RKO (cell line): Measurements from ENCODE around the gene PCIF1.
A peak's percentile ranks its signal among the peaks of the same experiment; 100 is the strongest.
"Not testable (repeated sequence)": the region's sequence is repeated elsewhere in the genome, so short reads cannot be mapped to it uniquely, and the experiment has no call there.

ENCODE experiments used
- DNase-seq: peaks from one replicate; pipeline ENCODE4 v3.0.0-alpha.2; 2016; ENCODE audit warnings: low spot score

The PCIF1 gene

DNA sequence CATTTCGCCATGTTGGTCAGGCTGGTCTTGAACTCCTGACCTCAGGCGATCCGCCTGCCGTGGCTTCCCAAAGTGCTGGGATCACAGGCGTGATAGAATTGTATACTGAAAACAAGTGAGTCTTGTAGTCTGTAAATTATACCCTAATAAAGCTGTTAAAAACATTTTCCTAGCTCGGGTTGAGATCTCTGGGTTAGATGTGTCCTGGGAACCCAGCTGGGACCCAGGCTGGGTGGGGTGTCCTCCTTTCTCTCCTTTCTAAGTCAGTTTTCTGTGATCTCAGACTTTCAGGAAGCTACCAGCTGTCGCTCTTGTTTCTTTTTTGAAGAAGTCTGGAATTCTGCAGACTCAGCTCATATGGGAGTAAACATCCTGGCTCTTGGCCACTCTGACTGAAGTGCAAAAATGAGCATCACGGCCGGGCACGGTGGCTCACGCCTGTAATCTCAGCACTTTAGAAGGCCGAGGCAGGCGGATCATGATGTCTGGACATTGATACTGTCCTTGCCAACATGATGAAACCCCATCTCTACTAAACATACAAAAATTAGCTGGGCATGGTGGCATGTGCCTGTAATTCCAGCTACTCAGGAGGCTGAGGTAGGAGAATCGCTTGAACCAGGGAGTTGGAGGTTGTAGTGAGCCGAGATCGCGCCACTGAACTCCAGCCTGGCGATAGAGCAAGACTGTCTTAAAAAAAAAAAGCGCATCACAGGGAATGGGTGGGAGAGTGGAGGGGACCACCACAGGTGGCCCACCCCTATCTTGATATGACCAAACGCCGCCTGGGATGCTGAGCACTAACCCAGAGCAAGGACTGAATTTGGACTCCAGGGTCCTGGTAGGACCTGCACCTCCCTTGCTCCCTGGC lies 9.9 kb upstream of the PCIF1 start:
- no peak for DNase-seq

DNA sequence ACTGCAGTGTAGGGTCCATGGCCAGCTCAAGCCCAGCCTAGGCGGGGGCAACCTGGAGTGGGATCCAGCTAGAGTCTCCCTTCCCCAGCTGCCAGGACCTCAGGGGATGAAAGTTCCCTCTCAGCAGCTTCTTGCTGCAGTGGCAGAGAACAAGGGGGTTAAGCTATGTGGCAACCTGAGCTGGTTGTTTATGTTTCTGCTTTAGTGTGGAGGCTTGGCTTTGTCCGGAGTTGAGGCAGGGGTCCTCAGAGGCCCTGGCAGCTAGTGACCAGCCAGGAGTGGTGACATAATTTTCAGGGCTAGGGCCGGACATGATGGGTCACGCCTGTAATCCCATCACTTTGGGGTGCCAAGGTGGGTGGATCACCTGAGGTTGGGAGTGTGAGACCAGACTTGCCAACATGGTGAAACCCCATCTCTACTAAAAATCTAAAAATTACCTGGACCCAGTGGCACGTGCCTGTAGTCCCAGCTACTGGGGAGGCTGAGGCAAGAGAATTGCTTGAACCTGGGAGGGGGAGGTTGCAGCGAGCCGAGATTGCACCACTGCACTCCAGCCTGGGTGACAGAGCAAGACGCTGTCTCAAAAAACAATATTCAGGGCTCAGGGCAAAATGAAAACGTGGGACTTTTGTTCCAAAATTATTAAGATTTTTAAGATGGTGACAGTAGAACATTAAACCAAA lies 8.5 kb upstream of the PCIF1 start:
- no peak for DNase-seq

DNA sequence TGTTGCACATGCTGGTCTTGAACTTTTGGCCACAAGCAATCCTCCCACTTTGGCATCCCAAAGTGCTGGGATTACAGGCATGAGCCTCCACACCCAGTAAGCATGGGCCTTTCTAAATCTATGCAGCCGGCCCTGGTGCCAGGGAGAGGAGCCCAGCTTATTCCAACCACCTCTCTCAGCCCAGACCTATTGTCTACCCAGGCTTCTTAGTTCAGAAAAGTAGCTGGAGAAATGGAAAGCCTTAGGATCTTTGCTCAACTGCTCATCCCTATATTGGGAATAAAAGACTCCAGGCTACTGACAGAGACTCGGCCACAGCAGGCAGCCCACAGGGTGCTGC lies 7.8 kb upstream of the PCIF1 start:
- no peak for DNase-seq

DNA sequence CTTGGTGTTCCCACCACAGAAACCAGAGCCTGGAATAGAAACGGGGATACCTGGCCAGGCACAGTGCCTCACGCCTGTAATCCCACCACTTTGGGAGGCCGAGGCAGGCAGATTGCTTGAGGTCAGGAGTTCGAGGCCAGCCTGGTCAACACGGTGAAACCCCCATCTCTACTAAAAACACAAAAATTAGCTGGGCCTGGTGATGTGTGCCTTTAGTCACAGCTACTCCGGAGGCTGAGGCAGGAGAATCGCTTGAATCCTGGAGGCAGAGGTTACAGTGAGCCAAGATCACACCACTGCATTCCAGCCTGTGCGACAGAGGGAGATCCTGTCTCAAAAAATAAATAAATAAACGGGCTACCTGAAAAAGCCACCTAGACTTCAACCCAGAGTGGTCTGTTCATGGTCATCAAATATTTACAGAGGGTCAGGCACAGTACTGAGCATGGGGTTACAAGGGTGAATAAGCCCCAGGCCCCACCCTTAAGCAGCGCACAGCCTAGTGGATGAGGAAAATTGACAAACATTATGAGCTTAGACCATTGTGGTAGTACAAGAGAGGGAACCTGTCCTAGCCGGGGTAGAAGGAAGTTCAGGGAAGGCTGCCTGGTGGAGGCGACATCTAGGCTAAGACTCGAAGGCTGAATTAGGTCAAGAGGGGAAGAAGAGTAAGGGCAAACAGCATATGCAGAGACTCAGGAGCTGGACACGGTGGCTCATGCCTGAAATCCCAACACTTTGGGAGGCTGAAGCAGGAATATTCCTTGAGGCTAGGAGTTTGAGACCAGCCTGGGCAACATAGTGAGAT lies 7.2 kb upstream of the PCIF1 start:
- DNase-seq: no peak

DNA sequence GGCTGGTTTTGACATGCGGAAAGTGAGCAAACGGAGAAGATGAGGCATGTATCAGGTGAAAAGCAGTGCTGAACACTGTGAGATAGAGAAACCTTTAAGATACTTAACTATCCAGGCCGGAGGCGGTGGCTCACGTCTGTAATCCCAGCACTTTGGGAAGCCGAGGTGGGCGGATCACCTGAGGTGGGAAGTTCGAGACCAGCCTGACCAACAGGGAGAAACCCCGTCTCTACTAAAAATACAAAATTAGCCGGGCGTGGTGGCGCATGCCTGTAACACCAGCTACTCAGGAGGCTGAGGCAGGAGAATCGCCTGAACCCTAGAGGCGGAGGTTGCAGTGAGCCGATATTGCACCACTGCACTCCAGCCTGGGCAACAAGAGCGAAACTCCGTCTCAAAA lies 2.8 kb upstream of the PCIF1 start:
- DNase-seq: not testable (repeated sequence)

DNA sequence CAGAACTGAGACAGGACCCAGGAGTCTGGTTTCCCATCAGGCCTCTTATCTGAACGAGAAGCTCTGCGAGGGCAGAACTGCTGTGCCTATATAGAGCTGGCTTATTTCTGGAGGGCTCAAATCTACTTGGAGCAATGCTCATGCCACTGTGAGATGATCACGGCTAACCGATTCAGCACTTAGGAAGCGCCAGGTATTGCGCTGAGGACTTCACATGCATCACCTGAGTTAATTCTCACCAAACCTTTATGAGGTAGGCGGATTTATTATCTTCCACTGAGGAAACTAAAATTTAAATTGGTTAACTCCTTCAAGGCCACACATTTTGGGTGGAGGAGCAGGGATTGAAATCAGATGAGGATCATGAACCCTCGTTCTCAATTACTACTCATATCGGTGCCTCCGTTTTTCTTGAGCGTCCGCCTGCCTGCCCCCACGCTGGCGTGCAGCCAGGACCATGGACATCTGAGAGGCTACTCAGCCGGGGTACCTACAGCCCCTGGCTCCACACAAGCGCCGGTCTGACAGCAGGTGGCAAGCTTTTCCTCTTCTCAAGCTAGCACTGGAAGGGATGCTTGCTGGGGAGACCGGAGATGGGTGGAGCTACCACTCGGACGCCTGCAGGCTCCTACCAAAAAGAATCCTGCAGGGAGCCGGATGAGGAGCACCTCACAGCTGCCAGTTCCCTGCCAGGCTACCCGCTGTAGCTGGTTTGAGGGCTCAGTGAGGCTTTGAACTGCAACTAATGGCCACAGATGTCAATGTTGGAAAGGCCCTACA lies 1.0 kb upstream of the PCIF1 start:
- DNase-seq: peak; percentile 96

DNA sequence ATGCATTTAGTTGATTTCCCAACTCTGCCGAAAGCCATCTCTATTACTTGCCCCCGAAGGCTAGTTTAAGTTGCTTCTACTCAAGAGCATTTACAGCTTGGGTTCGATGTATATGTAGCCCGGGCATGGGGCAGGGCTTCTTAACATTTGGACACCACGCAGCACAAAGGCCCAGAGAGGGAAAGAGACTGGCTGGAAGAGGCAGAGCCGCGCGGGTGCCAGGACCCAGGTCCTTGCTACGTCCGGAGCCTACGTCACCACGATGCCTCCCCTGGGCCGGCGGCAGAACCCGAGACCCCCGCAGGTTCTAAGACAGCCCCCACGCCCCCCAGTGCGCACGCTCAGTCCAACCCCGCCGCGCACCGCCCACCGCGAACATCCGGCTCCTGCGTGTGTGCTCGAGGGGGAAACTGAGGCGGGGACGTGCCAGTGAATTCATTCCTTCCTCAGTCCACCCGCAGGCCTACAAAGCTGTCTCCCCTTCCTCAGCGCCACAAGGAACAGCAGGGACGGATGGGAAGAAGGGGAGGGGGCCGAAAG lies 367 bp upstream of the PCIF1 start:
- DNase-seq: peak; percentile 77

DNA sequence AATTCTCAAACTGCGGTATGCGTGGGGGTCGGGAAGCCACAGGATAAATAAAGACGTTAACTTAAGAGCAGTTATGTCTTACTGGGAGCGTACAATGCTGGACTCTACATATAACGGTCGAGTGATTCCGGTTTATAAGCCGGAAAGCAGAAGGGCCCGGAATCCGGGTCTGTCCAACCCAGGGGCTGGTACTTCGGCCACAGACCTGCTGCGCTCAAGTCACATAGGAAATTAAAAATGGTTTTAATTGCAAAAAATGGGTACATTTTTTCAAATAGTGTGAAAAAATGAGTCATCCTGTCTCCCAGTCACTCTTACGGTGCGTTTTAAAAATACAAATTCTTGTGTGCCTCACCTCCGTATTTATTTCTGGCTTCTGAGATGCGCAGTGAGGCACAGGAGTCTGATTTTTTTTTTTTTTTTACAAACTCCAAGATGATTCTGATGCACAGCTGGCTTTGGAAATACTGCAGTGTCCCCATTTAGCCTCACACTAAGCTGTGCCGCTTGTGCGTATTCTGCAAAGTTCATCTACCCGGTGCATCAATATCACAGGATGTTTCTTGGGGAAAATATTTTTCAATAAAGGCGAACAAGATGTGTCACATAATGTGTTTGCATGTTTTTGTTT lies 1.0 kb downstream of the PCIF1 start:
- peak; percentile 79 for DNase-seq

DNA sequence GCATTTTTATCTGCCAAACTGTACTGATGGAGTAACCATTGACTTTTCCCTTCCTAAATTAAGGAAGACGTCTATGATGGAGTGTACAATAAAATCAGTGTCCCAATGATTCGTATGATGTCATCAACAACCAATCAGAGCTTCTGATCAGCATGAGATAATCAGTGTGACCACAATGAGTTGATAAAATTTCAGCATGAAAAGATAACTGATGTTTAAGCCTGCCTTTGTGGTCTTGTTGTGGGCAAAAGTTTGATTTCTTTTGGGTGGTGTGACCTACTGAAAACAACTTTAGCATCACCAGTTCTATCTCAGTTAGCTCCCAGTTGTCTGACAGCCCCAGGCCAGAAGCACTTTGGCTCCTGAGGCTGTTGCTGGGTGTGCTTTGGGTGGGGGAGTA lies 3.3 kb downstream of the PCIF1 start:
- no peak for DNase-seq

DNA sequence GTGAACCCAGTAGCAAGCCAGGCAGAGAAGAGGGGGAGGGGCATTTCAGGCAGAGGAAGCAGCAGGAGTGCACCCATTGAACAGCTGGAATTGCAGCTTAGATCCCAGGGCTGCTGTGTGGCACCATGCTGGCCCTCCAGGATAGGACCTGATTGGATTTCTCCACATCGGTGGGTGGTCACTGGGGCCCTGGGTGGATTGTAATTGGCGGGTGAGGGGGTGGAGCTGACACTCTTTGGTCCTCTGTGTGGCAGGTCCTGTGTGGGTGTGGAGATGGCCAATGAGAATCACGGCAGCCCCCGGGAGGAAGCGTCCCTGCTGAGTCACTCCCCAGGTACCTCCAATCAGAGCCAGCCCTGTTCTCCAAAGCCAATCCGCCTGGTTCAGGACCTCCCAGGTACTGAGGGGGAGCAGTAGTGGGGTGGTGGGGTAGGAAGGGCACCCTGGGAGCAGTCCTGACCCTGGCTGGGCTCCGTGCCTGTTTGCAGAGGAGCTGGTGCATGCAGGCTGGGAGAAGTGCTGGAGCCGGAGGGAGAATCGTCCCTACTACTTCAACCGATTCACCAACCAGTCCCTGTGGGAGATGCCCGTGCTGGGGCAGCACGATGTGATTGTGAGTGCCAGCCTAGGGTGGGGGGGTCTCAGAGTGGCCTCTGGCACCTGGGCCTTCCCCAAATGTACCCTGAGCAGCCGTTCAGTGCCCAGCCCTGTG lies 4.4 kb downstream of the PCIF1 start:
- no peak for DNase-seq

DNA sequence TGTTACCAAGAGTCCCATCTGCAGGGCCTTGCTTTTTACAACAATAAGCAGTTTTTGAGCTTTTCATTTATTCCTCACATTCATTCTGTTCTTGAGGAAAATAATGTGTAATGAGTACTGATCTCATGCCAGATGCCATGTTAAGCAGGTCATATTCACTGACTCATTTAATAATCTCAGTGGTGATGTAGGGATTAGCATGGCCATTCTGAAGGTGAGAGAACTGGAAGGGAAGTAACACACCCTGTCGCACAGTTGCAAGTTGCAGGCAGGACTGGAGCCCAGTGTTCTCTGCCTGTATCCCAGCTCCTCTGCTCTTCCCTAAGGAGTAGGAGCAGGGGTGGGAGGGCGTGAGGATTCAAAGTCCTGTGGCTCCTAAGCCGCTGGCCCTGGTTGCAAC lies 5.6 kb downstream of the PCIF1 start:
- peak; percentile 49 for DNase-seq

DNA sequence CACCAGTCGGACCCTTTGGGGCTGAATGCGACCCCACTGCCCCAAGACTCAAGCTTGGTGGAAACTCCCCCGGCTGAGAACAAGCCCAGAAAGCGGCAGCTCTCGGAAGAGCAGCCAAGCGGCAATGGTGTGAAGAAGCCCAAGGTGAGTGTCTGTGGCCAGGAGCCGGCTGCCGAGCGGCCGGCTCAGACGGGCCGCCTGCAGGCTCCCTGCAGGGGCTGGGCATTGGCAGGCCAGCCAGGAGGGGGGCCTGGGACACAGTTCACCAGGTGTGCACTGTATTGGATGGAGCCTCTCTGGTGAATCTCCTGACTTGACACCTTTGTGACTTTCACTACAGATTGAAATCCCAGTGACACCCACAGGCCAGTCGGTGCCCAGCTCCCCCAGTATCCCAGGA lies 6.0 kb downstream of the PCIF1 start:
- no peak for DNase-seq

DNA sequence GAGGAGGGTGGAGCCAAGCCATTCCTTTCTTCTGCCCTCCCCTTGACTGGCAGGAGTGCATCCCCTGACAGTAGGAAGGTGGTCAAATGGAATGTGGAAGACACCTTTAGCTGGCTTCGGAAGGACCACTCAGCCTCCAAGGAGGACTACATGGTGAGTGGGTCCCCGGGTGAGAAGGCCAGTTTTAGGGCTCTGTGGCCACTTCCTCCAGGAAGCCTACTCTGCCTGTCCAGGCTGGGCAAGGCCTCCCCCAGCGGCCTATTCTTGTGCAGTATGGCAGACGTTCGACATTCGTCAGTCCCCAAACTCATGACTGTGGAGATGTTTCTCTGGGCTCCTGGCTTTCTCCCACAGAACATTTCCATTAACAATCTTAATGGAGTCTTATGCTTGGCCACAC lies 9.1 kb downstream of the PCIF1 start:
- DNase-seq: no peak

DNA sequence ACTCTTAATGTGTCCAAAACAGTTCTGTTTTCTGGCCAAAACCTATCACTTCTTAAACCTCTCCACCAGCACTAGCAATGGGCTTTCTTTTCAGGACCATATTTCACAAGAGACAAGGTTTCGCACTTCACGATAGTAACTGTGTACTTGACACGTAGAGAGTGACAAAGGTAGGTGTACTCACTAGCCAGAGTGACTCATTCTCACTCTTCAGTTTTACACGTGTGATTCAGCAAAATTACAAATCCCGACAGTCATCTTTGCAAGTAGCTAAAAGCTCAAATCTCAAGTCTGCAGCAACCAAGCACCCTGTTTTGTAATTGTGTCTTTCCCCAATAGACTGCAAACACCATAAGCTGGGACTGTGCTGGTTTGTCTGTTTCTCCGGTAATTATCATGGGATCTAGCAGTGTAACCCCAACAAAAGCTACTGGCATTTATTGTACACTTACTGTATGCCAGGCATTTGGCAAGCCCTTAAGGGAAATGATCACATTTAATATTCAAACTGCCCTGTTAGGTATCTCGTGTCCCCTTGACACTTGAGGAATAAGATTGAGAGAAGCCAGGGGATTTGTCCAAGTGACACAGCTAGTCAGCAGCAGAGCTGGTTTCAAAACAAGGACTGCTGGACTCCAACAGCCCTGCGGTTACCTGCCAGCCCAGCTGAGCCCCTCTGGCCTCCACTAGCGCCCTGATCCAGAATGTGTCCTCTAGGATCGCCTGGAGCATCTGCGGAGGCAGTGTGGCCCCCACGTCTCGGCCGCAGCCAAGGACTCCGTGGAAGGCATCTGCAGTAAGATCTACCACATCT lies 9.9 kb downstream of the PCIF1 start:
- peak; percentile 79 for DNase-seq

DNA sequence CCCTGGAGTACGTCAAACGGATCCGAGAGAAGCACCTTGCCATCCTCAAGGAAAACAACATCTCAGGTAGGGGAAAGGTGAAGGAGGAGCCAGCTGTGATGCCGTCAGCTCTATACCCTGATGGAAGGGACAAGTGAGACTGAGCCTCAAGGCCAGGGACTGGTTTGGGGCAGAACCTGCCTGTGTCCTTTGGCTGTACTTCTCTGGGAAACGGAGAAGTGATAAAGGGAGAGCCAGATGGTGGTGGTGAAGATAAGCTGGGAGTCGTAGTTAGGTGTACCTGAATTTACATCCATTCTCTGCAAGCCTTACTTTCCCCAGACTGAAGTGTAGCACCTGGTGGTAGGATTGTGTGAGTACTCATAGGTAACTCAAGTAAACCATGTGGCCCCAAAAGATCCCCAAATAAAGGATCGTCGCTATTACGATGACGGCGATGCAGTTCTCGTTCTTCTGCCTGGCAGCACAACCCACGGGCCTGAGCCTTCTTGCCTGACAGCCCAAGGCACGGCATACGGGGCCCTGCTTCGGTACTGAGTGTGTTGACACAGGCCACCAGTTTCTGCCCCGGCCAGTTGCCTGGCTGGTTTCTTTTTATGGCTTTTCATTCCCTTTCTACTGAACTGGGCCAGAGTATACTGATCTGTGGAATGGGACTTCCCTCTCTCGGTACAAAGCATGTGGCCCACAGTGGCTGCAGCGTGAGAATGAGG lies 10.6 kb downstream of the PCIF1 start:
- no peak for DNase-seq

DNA sequence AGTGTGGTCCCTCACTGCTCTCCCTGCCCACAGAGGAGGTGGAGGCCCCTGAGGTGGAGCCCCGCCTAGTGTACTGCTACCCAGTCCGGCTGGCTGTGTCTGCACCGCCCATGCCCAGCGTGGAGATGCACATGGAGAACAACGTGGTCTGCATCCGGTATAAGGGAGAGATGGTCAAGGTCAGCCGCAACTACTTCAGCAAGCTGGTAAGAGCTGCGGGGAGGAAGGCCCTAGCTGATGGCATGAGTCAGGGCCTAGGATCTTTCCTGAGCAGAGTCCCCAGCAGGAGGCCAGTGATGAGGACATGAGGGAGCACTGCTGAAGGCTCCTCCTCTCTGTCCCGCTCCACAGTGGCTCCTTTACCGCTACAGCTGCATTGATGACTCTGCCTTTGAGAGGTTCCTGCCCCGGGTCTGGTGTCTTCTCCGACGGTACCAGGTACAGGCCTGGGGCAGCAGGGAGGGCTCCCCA lies 11.2 kb downstream of the PCIF1 start:
- peak; percentile 37 for DNase-seq

DNA sequence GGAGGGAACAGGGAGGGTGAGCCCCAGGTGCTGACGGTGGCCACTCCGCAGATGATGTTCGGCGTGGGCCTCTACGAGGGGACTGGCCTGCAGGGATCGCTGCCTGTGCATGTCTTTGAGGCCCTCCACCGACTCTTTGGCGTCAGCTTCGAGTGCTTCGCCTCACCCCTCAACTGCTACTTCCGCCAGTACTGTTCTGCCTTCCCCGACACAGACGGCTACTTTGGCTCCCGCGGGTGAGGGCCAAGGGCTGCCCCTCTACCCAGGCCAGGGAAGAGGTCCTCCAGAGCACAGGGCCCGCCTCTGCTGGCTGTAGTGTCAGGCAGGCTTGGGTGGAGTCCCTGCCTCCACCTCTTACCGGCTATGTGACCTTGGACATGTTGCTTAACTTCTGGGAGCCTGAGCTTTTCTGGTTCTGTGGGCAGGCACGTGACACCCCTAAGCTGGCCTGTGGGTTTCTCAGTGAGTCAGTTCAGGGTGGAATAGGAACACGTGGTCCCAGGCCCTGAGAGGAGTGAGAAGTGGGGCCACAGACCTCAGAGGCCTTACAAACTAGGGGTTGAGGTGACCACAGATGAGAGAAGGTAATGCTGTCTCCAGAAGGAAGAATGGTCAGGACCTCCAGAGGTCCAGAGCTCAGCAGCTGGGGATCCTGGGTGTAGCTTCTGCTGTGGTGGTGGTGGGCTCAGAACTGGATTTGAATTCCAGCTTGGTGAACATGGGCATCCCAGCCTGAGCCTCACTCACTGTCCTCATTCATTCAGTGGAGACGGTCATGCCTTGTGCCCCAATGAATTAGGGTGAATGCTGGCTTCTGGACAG lies 11.9 kb downstream of the PCIF1 start:
- no peak for DNase-seq
